Left lung (tissue), 10 donors: ENCODE data around the gene MICAL3. TPM values are rescaled to one million over a fixed set of nuclear protein-coding genes. Genes with fewer than 3 reads are reported as not detected.

Experiments
- ATAC-seq: fragments of 200-7000 bp; cut with Tn5 transposase; one replicate; pipeline ENCODE4 v1.9.1; 2020; ENCODE audit warnings: moderate library complexity
- DNase-seq, 4 donors: peaks; one replicate each; pipeline ENCODE4 v3.0.0-alpha.2; 2013 to 2020
- H3K27ac ChIP-seq, 2 donors: fragments of 200-600 bp; sonication (generic) in 1 of 2; one replicate each; pipeline versions ENCODE4 v1.5.0 to v1.8.0; 2020 to 2021
- H3K27me3 ChIP-seq, 2 donors: fragments of 200-600 bp; sonication (generic) in 1 of 2; one replicate each; pipeline versions ENCODE4 v1.5.0 to v1.8.0; 2020 to 2021
- H3K36me3 ChIP-seq, 2 donors: fragments of 200-600 bp; sonication (generic) in 1 of 2; one replicate each; pipeline versions ENCODE4 v1.5.0 to v1.8.0; 2020 to 2021
- H3K4me1 ChIP-seq, 2 donors: fragments of 200-600 bp; one replicate each; pipeline ENCODE4 v1.8.0; 2021
- H3K4me3 ChIP-seq, 2 donors: fragments of 200-600 bp; sonication (generic) in 1 of 2; one replicate each; pipeline versions ENCODE4 v1.5.0 to v1.8.0; 2020 to 2021; ENCODE audit warnings: mild to moderate bottlenecking in 1 of 2
- H3K9me3 ChIP-seq, 2 donors: fragments of 200-600 bp; sonication (generic) in 1 of 2; one replicate each; pipeline versions ENCODE4 v1.5.0 to v1.8.0; 2020 to 2021
- intact Hi-C, 2 donors: fragments of 100-400 bp; cut with DNase I; formaldehyde crosslinking; loops; one replicate each; pipeline versions ENCODE4 v1.11.2 to v1.14.2; 2022
- polyA plus RNA-seq, 6 donors: library from polyadenylated mRNA; unstranded; fragments of 120-200 nt; gene quantifications; one replicate each; pipeline ENCODE4 v1.2.1, GENCODE V29; 2013; ENCODE audit not compliant: insufficient read length in 6 of 6
- total RNA-seq, 2 donors: library from RNA; stranded (reverse); fragmentation: NEBNext Ultra II Directional; extraction: Animal tissue kit (Norgen Biotek cat#: 25700); gene quantifications; one replicate each; pipeline ENCODE4 v1.2.1, GENCODE V29; 2021
- TF ChIP-seq, protein P1 (sequence below), 2 donors: fragments of 200-600 bp; sonication (generic) in 1 of 2; IDR thresholded peaks; one replicate each; pipeline versions ENCODE4 v1.5.0 to v1.8.0; 2021; ENCODE audit warnings: antibody characterized with exemption in 2 of 2
- donor health status: DM: no; HTN: yes; CAD: no.
- donor health status: DM: no; HTN: no; CAD: no.

MICAL3 gene
- total and polyA plus RNA-seq, 8 donors: 24.9 to 64.8 (median 56.2) TPM

DNA sequence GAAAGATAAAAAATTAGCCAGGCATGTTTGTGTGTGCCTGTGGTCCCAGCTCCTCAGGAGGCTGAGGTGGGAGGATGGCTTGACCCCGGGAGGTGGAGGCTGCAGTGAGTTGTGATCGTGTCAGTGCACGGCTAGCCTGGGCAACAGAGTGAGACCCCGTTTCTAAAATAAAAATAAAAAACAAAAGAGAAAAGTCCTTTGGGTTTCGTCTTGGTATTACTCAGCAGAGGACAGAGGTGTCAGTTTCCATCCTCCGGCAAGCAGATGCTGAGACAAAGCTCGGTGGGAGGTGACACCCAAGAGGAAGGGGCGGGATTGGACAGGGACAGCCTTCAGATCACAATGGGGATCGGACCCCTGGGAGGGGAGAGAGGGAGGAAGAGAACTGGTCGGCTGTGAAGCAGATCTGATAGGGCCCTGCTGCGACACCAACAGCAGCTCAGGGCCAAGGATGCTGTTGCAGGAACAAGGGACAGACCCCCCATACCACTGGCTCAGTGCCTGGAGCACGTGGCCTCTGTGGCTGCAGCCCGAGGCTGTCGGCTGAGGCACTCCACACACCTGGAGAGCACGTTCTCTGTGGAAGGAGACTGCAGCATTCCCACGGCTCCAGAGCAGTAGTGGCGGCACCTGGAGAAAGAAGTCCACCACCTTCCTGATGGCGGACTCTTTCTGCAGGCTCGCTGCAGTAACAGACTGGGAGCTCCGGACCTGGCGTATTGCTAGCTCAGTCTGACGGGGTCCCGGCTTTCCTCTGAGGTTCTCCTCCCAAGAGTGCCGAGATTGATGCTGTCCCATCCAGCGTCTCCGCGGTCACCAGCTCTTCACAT lies 244.9 kb downstream of the MICAL3 start:
- no peaks in the 10 kb centered on the region for H3K36me3 ChIP-seq
- no peaks in the 10 kb centered on the region for H3K9me3 ChIP-seq
- DNase-seq (no peak), ATAC-seq (no peak)
- TF ChIP-seq, protein P1, sequence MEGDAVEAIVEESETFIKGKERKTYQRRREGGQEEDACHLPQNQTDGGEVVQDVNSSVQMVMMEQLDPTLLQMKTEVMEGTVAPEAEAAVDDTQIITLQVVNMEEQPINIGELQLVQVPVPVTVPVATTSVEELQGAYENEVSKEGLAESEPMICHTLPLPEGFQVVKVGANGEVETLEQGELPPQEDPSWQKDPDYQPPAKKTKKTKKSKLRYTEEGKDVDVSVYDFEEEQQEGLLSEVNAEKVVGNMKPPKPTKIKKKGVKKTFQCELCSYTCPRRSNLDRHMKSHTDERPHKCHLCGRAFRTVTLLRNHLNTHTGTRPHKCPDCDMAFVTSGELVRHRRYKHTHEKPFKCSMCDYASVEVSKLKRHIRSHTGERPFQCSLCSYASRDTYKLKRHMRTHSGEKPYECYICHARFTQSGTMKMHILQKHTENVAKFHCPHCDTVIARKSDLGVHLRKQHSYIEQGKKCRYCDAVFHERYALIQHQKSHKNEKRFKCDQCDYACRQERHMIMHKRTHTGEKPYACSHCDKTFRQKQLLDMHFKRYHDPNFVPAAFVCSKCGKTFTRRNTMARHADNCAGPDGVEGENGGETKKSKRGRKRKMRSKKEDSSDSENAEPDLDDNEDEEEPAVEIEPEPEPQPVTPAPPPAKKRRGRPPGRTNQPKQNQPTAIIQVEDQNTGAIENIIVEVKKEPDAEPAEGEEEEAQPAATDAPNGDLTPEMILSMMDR (IDR thresholded peaks at IDR 0.05): no peak
- intact Hi-C loops: loop anchor here in 1 of 2 donors (10.0 kb wide), 1 partner anchor 135 kb away; no protein-coding TSS in a partner anchor
- no peak overlapping the region for H3K27ac ChIP-seq
- H3K4me1 ChIP-seq: peaks cover 10 to 78% of the 10 kb centered on the region in 2 donors
- no peaks in the 10 kb centered on the region for H3K27me3 ChIP-seq
- no peak overlapping the region for H3K4me3 ChIP-seq

DNA sequence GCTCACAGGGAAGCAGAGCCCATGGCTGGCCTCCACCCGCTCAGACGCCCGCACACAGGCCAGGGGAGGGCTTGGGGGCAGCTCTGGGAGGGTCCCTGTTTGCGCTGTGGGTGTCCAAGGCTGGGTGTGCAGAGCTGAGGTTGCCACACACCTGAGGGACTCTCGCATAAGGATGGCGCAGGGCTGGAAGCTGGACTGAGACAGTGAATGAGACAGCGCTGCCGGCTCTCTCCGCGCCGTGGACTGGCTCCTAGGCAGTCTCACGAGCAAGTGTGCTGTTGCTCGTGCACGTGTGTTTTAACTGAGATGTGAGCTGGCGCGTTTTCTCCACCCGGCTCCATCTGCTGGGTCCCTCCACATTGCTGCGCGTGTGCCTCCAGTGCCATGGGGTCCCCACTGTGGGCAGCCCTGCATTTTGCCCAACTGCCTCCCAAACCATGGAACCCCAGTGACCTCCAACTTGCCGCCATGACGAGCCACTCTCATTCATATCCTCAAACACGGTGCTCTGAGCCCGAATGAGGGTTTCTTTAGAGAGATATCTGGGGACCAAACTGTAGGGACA lies 245.9 kb downstream of the MICAL3 start:
- intact Hi-C loops: loop anchor here in 1 of 2 donors (10.0 kb wide), 1 partner anchor 134 kb away; no protein-coding TSS in a partner anchor
- DNase-seq (no peak), ATAC-seq (no peak)
- H3K36me3 ChIP-seq: no peaks in the 10 kb centered on the region
- no peaks in the 10 kb centered on the region for H3K9me3 ChIP-seq
- peak overlapping the region in 1 of 2 donors; percentile 97 for H3K27ac ChIP-seq
- H3K4me3 ChIP-seq: peak overlapping the region in 1 of 2 donors; percentile 44
- no peaks in the 10 kb centered on the region for H3K27me3 ChIP-seq
- TF ChIP-seq, protein P1 (IDR thresholded peaks at IDR 0.05): no peak
- peaks cover 11 to 83% of the 10 kb centered on the region in 2 donors for H3K4me1 ChIP-seq

DNA sequence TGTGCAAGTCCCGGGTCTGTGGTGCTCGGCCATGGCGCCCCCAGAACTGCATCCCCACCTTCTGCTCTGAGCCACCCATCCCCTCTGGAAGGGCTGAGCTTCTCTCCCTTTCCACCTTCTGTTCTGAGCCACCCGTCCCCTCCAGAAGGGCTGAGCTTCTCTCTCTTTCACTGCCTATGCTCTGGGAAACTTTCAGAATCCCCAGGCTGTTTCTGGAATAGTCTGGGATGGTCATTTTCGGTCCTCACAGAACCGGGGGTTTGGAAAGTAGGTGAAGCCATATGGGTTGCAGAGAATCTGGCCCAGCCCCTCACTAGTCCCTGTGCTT lies 246.7 kb downstream of the MICAL3 start:
- no peaks in the 10 kb centered on the region for H3K9me3 ChIP-seq
- H3K27me3 ChIP-seq: no peaks in the 10 kb centered on the region
- no peaks in the 10 kb centered on the region for H3K36me3 ChIP-seq
- DNase-seq: no peak
- TF ChIP-seq, protein P1 (IDR thresholded peaks at IDR 0.05): no peak
- H3K4me1 ChIP-seq: peaks cover 17 to 87% of the 10 kb centered on the region in 2 donors
- H3K27ac ChIP-seq: peak overlapping the region; percentile 81 to 97
- H3K4me3 ChIP-seq: peak overlapping the region in 1 of 2 donors; percentile 44
- intact Hi-C loops: loop anchor here in 1 of 2 donors (10.0 kb wide), 1 partner anchor 133 kb away; no protein-coding TSS in a partner anchor
- ATAC-seq: no peak

DNA sequence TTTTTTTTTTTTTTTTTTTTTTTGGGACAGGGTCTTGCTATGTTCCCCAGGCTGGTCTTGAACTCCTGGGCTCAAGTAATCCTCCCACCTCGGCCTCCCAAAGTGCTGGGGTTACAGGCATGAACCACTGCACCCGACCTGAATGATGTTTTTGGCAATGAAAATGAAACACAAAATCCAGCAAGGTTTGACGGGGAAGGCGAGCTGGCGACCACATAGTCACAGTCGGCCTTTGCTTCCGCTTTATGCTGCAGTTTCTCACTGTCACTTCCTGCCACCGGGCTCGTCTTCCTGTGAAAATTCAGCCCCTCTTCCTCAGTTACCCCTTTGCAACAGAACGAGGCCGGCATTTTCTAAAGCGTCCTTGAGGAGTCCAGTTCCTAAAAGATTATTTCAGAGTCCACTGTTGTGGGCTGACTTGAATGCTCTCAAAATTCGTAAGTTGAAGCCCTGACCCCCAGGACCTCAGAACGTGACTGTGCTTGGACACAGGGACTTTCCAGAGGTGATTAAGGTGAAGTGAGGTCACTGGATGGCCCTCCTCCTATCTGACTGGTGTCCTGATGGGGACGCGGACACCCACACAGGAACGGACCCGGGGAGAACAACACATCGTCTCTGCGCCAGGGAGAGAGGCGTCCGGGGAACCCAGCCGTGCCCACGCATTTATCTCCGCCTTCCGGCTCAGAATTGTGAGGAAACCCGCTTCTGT lies 247.2 kb downstream of the MICAL3 start:
- peak overlapping the region; percentile 81 to 97 for H3K27ac ChIP-seq
- peaks cover 17 to 88% of the 10 kb centered on the region in 2 donors for H3K4me1 ChIP-seq
- H3K4me3 ChIP-seq: peak overlapping the region in 1 of 2 donors; percentile 44
- H3K9me3 ChIP-seq: no peaks in the 10 kb centered on the region
- H3K36me3 ChIP-seq: no peaks in the 10 kb centered on the region
- ATAC-seq: no peak
- TF ChIP-seq, protein P1 (IDR thresholded peaks at IDR 0.05): no peak
- peak in 1 of 4 donors; percentile 75 for DNase-seq
- no peaks in the 10 kb centered on the region for H3K27me3 ChIP-seq
- intact Hi-C loops: loop anchor here in 1 of 2 donors (10.0 kb wide), 1 partner anchor 132 kb away; no protein-coding TSS in a partner anchor
